ENCODE measurements around the gene TAX1BP1.

DNA sequence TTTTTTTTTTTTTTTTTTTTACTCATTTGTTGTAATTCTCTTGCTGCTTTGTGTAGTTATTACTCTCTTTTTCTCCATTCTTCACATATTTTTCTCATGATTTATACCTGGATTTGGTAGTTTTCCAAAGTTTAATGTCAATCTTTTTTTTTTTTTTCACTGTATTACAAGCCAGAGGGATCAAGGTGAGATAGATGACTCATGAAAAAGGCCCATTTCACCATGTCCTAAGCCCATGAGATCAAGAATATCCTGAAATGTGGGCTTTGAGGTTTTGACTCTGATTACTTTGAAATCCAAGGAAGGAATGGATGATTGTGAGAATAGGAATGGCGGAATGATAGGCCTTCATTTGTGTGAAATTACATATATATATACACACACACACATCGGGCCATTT lies 31.1 kb downstream of the TAX1BP1 start:
- no peak for TF ChIP-seq POLR2A (IDR thresholded peaks at IDR 0.05)
- no peak for TF ChIP-seq CTCF (IDR thresholded peaks at IDR 0.05)
